ENCODE measurements around the gene SLC26A1. TPM values are rescaled to one million over a fixed set of nuclear protein-coding genes. Genes with fewer than 3 reads are reported as not detected.

The SLC26A1 gene
- total RNA-seq, 1 experiment from 2014 or later = 0.22 TPM

DNA sequence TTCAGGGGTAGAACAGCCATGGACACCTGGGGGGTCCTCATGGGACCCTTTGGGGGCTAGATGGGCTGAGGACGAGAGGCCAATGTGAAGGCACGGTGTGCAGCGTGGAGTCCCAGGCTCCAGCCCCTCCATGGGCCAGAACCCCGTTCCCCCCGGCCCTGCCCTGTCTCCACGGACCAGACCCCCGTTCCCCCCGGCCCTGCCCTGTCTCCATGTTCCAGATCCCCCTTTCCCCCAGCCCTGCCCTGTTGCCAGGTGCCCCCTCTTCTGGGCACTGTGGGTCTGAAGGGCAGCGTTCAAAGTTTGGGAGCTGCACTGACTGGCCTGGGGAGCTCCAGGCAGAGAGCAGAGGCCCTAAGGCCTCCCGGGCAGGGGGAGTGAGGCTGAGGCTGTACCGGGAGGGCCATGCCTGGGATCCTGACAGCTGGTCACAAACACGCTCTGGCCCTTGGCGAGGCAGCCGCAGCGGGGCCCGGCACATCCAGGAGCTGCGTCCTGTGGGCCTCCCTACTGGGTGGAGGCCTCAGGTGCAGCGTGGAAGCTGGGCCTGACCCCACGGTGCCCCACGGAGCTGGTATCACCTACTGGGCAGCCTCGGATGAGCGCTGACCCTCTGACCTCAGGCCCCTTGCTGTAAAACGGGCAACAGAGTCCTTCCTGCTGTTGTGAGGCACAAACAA, 28.7 kb downstream of the SLC26A1 start:
- Histone ChIP-seq H3K27ac (ENCODE audit: low read depth, low read length) (no peak overlapping the region), H3K27me3 (ENCODE audit: insufficient read depth, low read length) (no peaks in the 10 kb centered on the region), H3K9me2 (ENCODE audit: insufficient read depth) (no peaks in the 10 kb centered on the region), H3K9me3 (ENCODE audit: control insufficient read depth in 1 of 2, insufficient read depth in 1 of 2, low read depth in 1 of 2, low read length in 2 of 2) (no peaks in the 10 kb centered on the region), H3K36me3 (ENCODE audit: control insufficient read depth in 1 of 2, insufficient read depth in 2 of 2, low read length in 2 of 2) (no peaks in the 10 kb centered on the region), H2AFZ (ENCODE audit: low read depth, low read length, poor library complexity, severe bottlenecking) (no peak overlapping the region), H3K4me2 (ENCODE audit: low read length) (no peak overlapping the region), H3K9ac (ENCODE audit: low read length) (no peak overlapping the region), H3K4me3 (replicated peaks in 1 of 2; ENCODE audit: low read depth in 1 of 2, low read length in 2 of 2) (no peak overlapping the region), H3K4me1 (ENCODE audit: control insufficient read depth in 1 of 2, insufficient read depth in 2 of 2, low read length in 2 of 2) (peaks cover 5 to 20% of the 10 kb centered on the region in 2 experiments; a peak in 3 of 4 replicates), H3K79me2 (ENCODE audit: insufficient read depth, low read length) (no peaks in the 10 kb centered on the region; the same call in 1 of the 2 replicates), H4K20me1 (ENCODE audit: insufficient read depth) (no peaks in the 10 kb centered on the region)
- ChIA-PET CTCF (no interaction called here), RAD21 (ENCODE audit: low non-redundant PET in 1 of 2, low total read pairs in 2 of 2, uncharacterized antibody in 2 of 2, unreplicated experiment in 2 of 2) (no interaction called here), POLR2A (no interaction called here)
- intact Hi-C loops (cut with micrococcal nuclease) = no loop called here
- no peak for TF ChIP-seq ELF1 (IDR thresholded peaks at IDR 0.05; ENCODE audit: borderline replicate concordance, low read depth)
- TF ChIP-seq, protein P1, sequence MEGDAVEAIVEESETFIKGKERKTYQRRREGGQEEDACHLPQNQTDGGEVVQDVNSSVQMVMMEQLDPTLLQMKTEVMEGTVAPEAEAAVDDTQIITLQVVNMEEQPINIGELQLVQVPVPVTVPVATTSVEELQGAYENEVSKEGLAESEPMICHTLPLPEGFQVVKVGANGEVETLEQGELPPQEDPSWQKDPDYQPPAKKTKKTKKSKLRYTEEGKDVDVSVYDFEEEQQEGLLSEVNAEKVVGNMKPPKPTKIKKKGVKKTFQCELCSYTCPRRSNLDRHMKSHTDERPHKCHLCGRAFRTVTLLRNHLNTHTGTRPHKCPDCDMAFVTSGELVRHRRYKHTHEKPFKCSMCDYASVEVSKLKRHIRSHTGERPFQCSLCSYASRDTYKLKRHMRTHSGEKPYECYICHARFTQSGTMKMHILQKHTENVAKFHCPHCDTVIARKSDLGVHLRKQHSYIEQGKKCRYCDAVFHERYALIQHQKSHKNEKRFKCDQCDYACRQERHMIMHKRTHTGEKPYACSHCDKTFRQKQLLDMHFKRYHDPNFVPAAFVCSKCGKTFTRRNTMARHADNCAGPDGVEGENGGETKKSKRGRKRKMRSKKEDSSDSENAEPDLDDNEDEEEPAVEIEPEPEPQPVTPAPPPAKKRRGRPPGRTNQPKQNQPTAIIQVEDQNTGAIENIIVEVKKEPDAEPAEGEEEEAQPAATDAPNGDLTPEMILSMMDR (IDR thresholded peaks at IDR 0.05 in 2 of 3, conservative IDR thresholded peaks at IDR 0.05 in 1 of 3; ENCODE audit: borderline replicate concordance in 1 of 3, insufficient read depth in 1 of 3, low read depth in 2 of 3, low read length in 2 of 3) = no peak
- TF ChIP-seq EGR1 (IDR thresholded peaks at IDR 0.05; ENCODE audit: low read depth) = no peak
- TF ChIP-seq, protein P2, sequence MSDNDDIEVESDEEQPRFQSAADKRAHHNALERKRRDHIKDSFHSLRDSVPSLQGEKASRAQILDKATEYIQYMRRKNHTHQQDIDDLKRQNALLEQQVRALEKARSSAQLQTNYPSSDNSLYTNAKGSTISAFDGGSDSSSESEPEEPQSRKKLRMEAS (IDR thresholded peaks at IDR 0.05) = no peak
- TF ChIP-seq SIN3A (IDR thresholded peaks at IDR 0.05; ENCODE audit: low read depth) = no peak
- TF ChIP-seq EZH2phosphoT487 (IDR thresholded peaks at IDR 0.05; ENCODE audit: borderline replicate concordance) = no peak
- TF ChIP-seq, protein P3, sequence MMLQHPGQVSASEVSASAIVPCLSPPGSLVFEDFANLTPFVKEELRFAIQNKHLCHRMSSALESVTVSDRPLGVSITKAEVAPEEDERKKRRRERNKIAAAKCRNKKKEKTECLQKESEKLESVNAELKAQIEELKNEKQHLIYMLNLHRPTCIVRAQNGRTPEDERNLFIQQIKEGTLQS (IDR thresholded peaks at IDR 0.05) = no peak
- TF ChIP-seq RAD21 (IDR thresholded peaks at IDR 0.05; ENCODE audit: low read depth) = no peak
- no peak for TF ChIP-seq CEBPB (IDR thresholded peaks at IDR 0.05; ENCODE audit: low read depth)
- TF ChIP-seq TCF7L2 (IDR thresholded peaks at IDR 0.05; ENCODE audit: borderline replicate concordance, extremely low read depth, insufficient read depth, insufficient read length) = no peak
- TF ChIP-seq POLR2A (IDR thresholded peaks at IDR 0.05; ENCODE audit: borderline replicate concordance, extremely low read depth, insufficient read depth, insufficient read length) = no peak
- TF ChIP-seq YY1 (IDR thresholded peaks at IDR 0.05; ENCODE audit: extremely low read depth, insufficient replicate concordance, low read depth, low read length) = no peak
- no peak for TF ChIP-seq FOSL1 (IDR thresholded peaks at IDR 0.05; ENCODE audit: low read depth)
- TF ChIP-seq POLR2AphosphoS5 (IDR thresholded peaks at IDR 0.05; ENCODE audit: low read depth, low read length) = no peak
- TF ChIP-seq SP1 (IDR thresholded peaks at IDR 0.05; ENCODE audit: low read depth) = no peak
- no peak for TF ChIP-seq JUND (IDR thresholded peaks at IDR 0.05)
- no peak for TF ChIP-seq ZFX (IDR thresholded peaks at IDR 0.05)
- TF ChIP-seq, protein P4, sequence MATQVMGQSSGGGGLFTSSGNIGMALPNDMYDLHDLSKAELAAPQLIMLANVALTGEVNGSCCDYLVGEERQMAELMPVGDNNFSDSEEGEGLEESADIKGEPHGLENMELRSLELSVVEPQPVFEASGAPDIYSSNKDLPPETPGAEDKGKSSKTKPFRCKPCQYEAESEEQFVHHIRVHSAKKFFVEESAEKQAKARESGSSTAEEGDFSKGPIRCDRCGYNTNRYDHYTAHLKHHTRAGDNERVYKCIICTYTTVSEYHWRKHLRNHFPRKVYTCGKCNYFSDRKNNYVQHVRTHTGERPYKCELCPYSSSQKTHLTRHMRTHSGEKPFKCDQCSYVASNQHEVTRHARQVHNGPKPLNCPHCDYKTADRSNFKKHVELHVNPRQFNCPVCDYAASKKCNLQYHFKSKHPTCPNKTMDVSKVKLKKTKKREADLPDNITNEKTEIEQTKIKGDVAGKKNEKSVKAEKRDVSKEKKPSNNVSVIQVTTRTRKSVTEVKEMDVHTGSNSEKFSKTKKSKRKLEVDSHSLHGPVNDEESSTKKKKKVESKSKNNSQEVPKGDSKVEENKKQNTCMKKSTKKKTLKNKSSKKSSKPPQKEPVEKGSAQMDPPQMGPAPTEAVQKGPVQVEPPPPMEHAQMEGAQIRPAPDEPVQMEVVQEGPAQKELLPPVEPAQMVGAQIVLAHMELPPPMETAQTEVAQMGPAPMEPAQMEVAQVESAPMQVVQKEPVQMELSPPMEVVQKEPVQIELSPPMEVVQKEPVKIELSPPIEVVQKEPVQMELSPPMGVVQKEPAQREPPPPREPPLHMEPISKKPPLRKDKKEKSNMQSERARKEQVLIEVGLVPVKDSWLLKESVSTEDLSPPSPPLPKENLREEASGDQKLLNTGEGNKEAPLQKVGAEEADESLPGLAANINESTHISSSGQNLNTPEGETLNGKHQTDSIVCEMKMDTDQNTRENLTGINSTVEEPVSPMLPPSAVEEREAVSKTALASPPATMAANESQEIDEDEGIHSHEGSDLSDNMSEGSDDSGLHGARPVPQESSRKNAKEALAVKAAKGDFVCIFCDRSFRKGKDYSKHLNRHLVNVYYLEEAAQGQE (IDR thresholded peaks at IDR 0.05; ENCODE audit: low read depth) = no peak
- TF ChIP-seq, protein P5, sequence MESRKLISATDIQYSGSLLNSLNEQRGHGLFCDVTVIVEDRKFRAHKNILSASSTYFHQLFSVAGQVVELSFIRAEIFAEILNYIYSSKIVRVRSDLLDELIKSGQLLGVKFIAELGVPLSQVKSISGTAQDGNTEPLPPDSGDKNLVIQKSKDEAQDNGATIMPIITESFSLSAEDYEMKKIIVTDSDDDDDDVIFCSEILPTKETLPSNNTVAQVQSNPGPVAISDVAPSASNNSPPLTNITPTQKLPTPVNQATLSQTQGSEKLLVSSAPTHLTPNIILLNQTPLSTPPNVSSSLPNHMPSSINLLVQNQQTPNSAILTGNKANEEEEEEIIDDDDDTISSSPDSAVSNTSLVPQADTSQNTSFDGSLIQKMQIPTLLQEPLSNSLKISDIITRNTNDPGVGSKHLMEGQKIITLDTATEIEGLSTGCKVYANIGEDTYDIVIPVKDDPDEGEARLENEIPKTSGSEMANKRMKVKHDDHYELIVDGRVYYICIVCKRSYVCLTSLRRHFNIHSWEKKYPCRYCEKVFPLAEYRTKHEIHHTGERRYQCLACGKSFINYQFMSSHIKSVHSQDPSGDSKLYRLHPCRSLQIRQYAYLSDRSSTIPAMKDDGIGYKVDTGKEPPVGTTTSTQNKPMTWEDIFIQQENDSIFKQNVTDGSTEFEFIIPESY (IDR thresholded peaks at IDR 0.05; ENCODE audit: extremely low read depth, insufficient replicate concordance, low read length) = no peak
- TF ChIP-seq CBX3 (IDR thresholded peaks at IDR 0.05; ENCODE audit: low read depth) = no peak
- no peak for DNase-seq (ENCODE audit: low read depth, low spot score)
- BruUV-seq (replicated peaks) = no TSS peak
- ATAC-seq = no peak
